ENCODE measurements around the gene SIRT4. TPM values are rescaled to one million over a fixed set of nuclear protein-coding genes. Genes with fewer than 3 reads are reported as not detected.

SIRT4 gene
- total and polyA plus RNA-seq, 3 experiments from 2014 or later: 0.68 to 1.9 (median 1.8) TPM

Other genes starting within 250 kb of the SIRT4 start
- gene RAB35, start 185.6 kb upstream of the SIRT4 start, total RNA-seq: 10 to 100 TPM; 66.8 to 77.8 TPM
- gene RAB35, start 185.6 kb upstream of the SIRT4 start, polyA plus RNA-seq: 26.9 TPM
- 100 to 1,000 TPM; 150 to 157 TPM for gene GCN1, start 107.6 kb upstream of the SIRT4 start, total RNA-seq
- gene GCN1, start 107.6 kb upstream of the SIRT4 start, polyA plus RNA-seq: 30.0 TPM
- 1,000 to 10,000 TPM; 4,137 to 4,308 TPM for gene RPLP0, start 101.2 kb upstream of the SIRT4 start, total RNA-seq
- 1,675 TPM for gene RPLP0, start 101.2 kb upstream of the SIRT4 start, polyA plus RNA-seq
- gene PXN, start 36.6 kb upstream of the SIRT4 start, total RNA-seq: 10 to 100 TPM; 33.7 to 35.9 TPM
- gene PXN, start 36.6 kb upstream of the SIRT4 start, polyA plus RNA-seq: 146 TPM
- gene RNU4-2, start 10.4 kb upstream of the SIRT4 start, total RNA-seq: 1,000 to 10,000 TPM; 1,831 to 1,935 TPM
- gene RNU4-2, start 10.4 kb upstream of the SIRT4 start, polyA plus RNA-seq: 44.9 TPM
- gene RNU4-1, start 9.1 kb upstream of the SIRT4 start, total RNA-seq: 100 to 1,000 TPM; 628 to 678 TPM
- not detected for gene RNU4-1, start 9.1 kb upstream of the SIRT4 start, polyA plus RNA-seq
- gene PLA2G1B, start 25.5 kb downstream of the SIRT4 start, total RNA-seq: not detected
- gene PLA2G1B, start 25.5 kb downstream of the SIRT4 start, polyA plus RNA-seq: not detected
- under 1 TPM; 0.22 TPM for gene MSI1, start 66.8 kb downstream of the SIRT4 start, total RNA-seq
- not detected for gene MSI1, start 66.8 kb downstream of the SIRT4 start, polyA plus RNA-seq
- gene COX6A1, start 135.8 kb downstream of the SIRT4 start, total RNA-seq: 100 to 1,000 TPM; 475 TPM
- gene COX6A1, start 135.8 kb downstream of the SIRT4 start, polyA plus RNA-seq: 785 TPM
- gene TRIAP1, start 144.1 kb downstream of the SIRT4 start, total RNA-seq: 10 to 100 TPM; 87.0 to 88.1 TPM
- 51.6 TPM for gene TRIAP1, start 144.1 kb downstream of the SIRT4 start, polyA plus RNA-seq
- gene GATC, start 144.1 kb downstream of the SIRT4 start, total RNA-seq: 10 to 100 TPM; 28.6 to 30.6 TPM
- gene GATC, start 144.1 kb downstream of the SIRT4 start, polyA plus RNA-seq: 29.8 TPM
- gene SRSF9, start 167.4 kb downstream of the SIRT4 start, total RNA-seq: 100 to 1,000 TPM; 269 to 272 TPM
- gene SRSF9, start 167.4 kb downstream of the SIRT4 start, polyA plus RNA-seq: 214 TPM
- 100 to 1,000 TPM; 288 to 296 TPM for gene DYNLL1, start 193.8 kb downstream of the SIRT4 start, total RNA-seq
- 304 TPM for gene DYNLL1, start 193.8 kb downstream of the SIRT4 start, polyA plus RNA-seq
- gene COQ5, start 226.8 kb downstream of the SIRT4 start, total RNA-seq: 10 to 100 TPM; 37.5 to 39.0 TPM
- 39.7 TPM for gene COQ5, start 226.8 kb downstream of the SIRT4 start, polyA plus RNA-seq
- gene RNF10, start 232.0 kb downstream of the SIRT4 start, total RNA-seq: 100 to 1,000 TPM; 173 to 205 TPM
- 134 TPM for gene RNF10, start 232.0 kb downstream of the SIRT4 start, polyA plus RNA-seq

Data from CD8-positive, alpha-beta memory T cell (primary cell).